Mesenchymal stem cell (in vitro differentiated cells and primary cell): Measurements from ENCODE around the gene KDELR1.
"Not testable (repeated sequence)": the region's sequence is repeated elsewhere in the genome, so short reads cannot be mapped to it uniquely, and the experiment has no call there.

Source experiments
- DNase-seq: peaks from one replicate; pipeline ENCODE4 v3.0.0-alpha.2; 2013
- H2AFZ ChIP-seq: one replicate; pipeline ENCODE4 v1.6.1; 2013; ENCODE audit warnings: low read depth, mild to moderate bottlenecking, control low read depth, inconsistent platforms, low read length, moderate library complexity
- H2AK5ac ChIP-seq: 2 replicates; pipeline ENCODE4 v1.6.1; 2013; ENCODE audit warnings: low read length, moderate library complexity, mild to moderate bottlenecking, inconsistent platforms; ENCODE audit not compliant: severe bottlenecking
- H2BK120ac ChIP-seq: one replicate; pipeline ENCODE4 v1.6.1; 2013; ENCODE audit warnings: low read depth, mild to moderate bottlenecking, inconsistent platforms, low read length, moderate library complexity
- H2BK12ac ChIP-seq, 2 experiments: one replicate each; pipeline ENCODE4 v1.6.1; 2013; ENCODE audit warnings: inconsistent platforms in 2 of 2, low read length in 2 of 2, mild to moderate bottlenecking in 2 of 2, moderate library complexity in 2 of 2, control low read depth in 1 of 2
- H2BK15ac ChIP-seq: one replicate; pipeline ENCODE4 v1.6.1; 2013; ENCODE audit warnings: mild to moderate bottlenecking, low read depth, inconsistent platforms; ENCODE audit not compliant: poor library complexity, severe bottlenecking
- H2BK5ac ChIP-seq: 2 replicates; pipeline ENCODE4 v1.6.1; 2013; ENCODE audit warnings: low read depth, mild to moderate bottlenecking, low read length, control low read depth, inconsistent platforms; ENCODE audit not compliant: poor library complexity, severe bottlenecking
- H3K14ac ChIP-seq, 2 experiments: one replicate each; pipeline ENCODE4 v1.6.1; 2013; ENCODE audit warnings: inconsistent platforms in 2 of 2, low read length in 2 of 2, control low read depth in 1 of 2, mild to moderate bottlenecking in 1 of 2, moderate library complexity in 1 of 2
- H3K18ac ChIP-seq, 2 experiments: one replicate each; pipeline ENCODE4 v1.6.1; 2013; ENCODE audit warnings: inconsistent platforms in 2 of 2, low read length in 2 of 2, control low read depth in 1 of 2, low read depth in 1 of 2, mild to moderate bottlenecking in 1 of 2
- H3K23ac ChIP-seq, 2 experiments: one replicate each; pipeline ENCODE4 v1.6.1; 2013; ENCODE audit warnings: inconsistent platforms in 2 of 2, low read length in 2 of 2, mild to moderate bottlenecking in 2 of 2, moderate library complexity in 2 of 2, control low read depth in 1 of 2
- H3K27ac ChIP-seq: 2 replicates; pipeline ENCODE4 v1.5.1; 2013; ENCODE audit warnings: mild to moderate bottlenecking, moderate library complexity, low read length, control low read depth, inconsistent platforms; ENCODE audit not compliant: poor library complexity, severe bottlenecking
- H3K27me3 ChIP-seq, 2 experiments: 2 replicates each; pipeline versions ENCODE4 v1.6.1 to v1.7.0; 2013; ENCODE audit warnings: low read length in 2 of 2, mild to moderate bottlenecking in 2 of 2, moderate library complexity in 2 of 2, control low read depth in 1 of 2, inconsistent platforms in 1 of 2; ENCODE audit not compliant: control insufficient read depth in 1 of 2, insufficient read depth in 1 of 2
- H3K36me3 ChIP-seq, 2 experiments: 2 replicates each; pipeline versions ENCODE4 v1.6.1 to v1.7.0; 2013; ENCODE audit warnings: low read length in 2 of 2, control low read depth in 1 of 2, inconsistent platforms in 1 of 2, low read depth in 1 of 2, mild to moderate bottlenecking in 1 of 2; ENCODE audit not compliant: insufficient read depth in 2 of 2, control insufficient read depth in 1 of 2
- H3K4ac ChIP-seq, 2 experiments: one replicate each; pipeline ENCODE4 v1.6.1; 2013; ENCODE audit warnings: inconsistent platforms in 2 of 2, low read length in 2 of 2, mild to moderate bottlenecking in 2 of 2, moderate library complexity in 2 of 2, control low read depth in 1 of 2, low read depth in 1 of 2
- H3K4me1 ChIP-seq: 2 replicates; pipeline ENCODE4 v1.6.1; 2013; ENCODE audit warnings: low read depth, low read length, control low read depth; ENCODE audit not compliant: control insufficient read depth, insufficient read depth
- H3K4me2 ChIP-seq: 2 replicates; pipeline ENCODE4 v1.6.1; 2013; ENCODE audit warnings: low read length, mild to moderate bottlenecking, inconsistent platforms; ENCODE audit not compliant: poor library complexity, severe bottlenecking
- H3K4me3 ChIP-seq, 2 experiments: 2 replicates each; pipeline versions ENCODE4 v1.5.1 to v1.7.0; 2013; ENCODE audit warnings: low read length in 2 of 2, mild to moderate bottlenecking in 2 of 2, control low read depth in 1 of 2, low read depth in 1 of 2; ENCODE audit not compliant: insufficient read depth in 1 of 2
- H3K79me1 ChIP-seq: replicated peaks from 2 replicates; pipeline ENCODE4 v1.6.1; 2013; ENCODE audit warnings: mild to moderate bottlenecking, control low read depth, low read length, inconsistent platforms; ENCODE audit not compliant: poor library complexity, severe bottlenecking
- H3K9ac ChIP-seq: 2 replicates; pipeline ENCODE4 v1.7.0; 2013; ENCODE audit warnings: mild to moderate bottlenecking, low read length, moderate library complexity
- H3K9me3 ChIP-seq: 2 replicates; pipeline ENCODE4 v1.7.0; 2013; ENCODE audit warnings: mild to moderate bottlenecking, low read length; ENCODE audit not compliant: control insufficient read depth
- H4K8ac ChIP-seq: one replicate; pipeline ENCODE4 v1.6.1; 2013; ENCODE audit warnings: inconsistent platforms, mild to moderate bottlenecking, low read length, moderate library complexity
- H4K91ac ChIP-seq: one replicate; pipeline ENCODE4 v1.6.1; 2013; ENCODE audit warnings: mild to moderate bottlenecking, low read length, inconsistent platforms
- WGBS: methylation state at CpG from one replicate; pipeline ENCODE4 v1.1.7; 2013; ENCODE audit warnings: mixed read lengths; 5-methylcytosine and 5-hydroxymethylcytosine counted together

The KDELR1 gene

GRCh38 chr19:48392860-48393558, 1.7 kb upstream of the KDELR1 start:
- no peak overlapping the region for H3K18ac ChIP-seq
- H3K23ac ChIP-seq: no peak overlapping the region
- peaks cover 39% of the 10 kb centered on the region for H3K4me1 ChIP-seq
- no peak overlapping the region for H2BK5ac ChIP-seq
- no peaks in the 10 kb centered on the region for H3K9me3 ChIP-seq
- peak overlapping the region; percentile 1 for H4K91ac ChIP-seq
- H2BK120ac ChIP-seq: peak overlapping the region; percentile 11
- no peak overlapping the region for H3K27ac ChIP-seq
- peaks cover 13 to 16% of the 10 kb centered on the region in 2 experiments for H3K36me3 ChIP-seq
- peak overlapping the region; percentile 91 for H4K8ac ChIP-seq
- WGBS: 73% methylated on average over 15 of the region's 15 CpGs
- no peak for DNase-seq
- H2BK12ac ChIP-seq: peak overlapping the region in 1 of 2 experiments; percentile 79
- H3K9ac ChIP-seq: peak overlapping the region; percentile 54
- no peak overlapping the region for H2AK5ac ChIP-seq
- H3K4ac ChIP-seq: peak overlapping the region in 1 of 2 experiments; percentile 37
- H3K4me2 ChIP-seq: peak overlapping the region; percentile 80
- H3K14ac ChIP-seq: peak overlapping the region in 1 of 2 experiments; percentile 2
- peaks cover 5% of the 10 kb centered on the region for H3K79me1 ChIP-seq
- peaks cover 33 to 34% of the 10 kb centered on the region in 2 experiments for H3K27me3 ChIP-seq
- no peak overlapping the region for H2BK15ac ChIP-seq
- H3K4me3 ChIP-seq: peak overlapping the region; percentile 39 to 73
- H2AFZ ChIP-seq: no peak overlapping the region

GRCh38 chr19:48392006-48392344, 624 bp upstream of the KDELR1 start:
- not testable (repeated sequence) for H4K91ac ChIP-seq, H3K9me3 ChIP-seq, H3K14ac ChIP-seq, H3K9ac ChIP-seq, H2BK120ac ChIP-seq, H3K23ac ChIP-seq, H2BK15ac ChIP-seq, H4K8ac ChIP-seq, H2AFZ ChIP-seq, H2AK5ac ChIP-seq, H3K4me3 ChIP-seq, DNase-seq, H3K27ac ChIP-seq, H2BK5ac ChIP-seq, H3K18ac ChIP-seq, H3K4me2 ChIP-seq, H3K4ac ChIP-seq
- WGBS: 35% methylated on average over 1 of the region's 1 CpG
- Histone ChIP-seq H3K36me3 (peaks cover 18 to 25% of the 10 kb centered on the region in 2 experiments), H3K79me1 (peaks cover 10% of the 10 kb centered on the region), H3K4me1 (peaks cover 31% of the 10 kb centered on the region), H3K27me3 (peaks cover 33 to 34% of the 10 kb centered on the region in 2 experiments), H2BK12ac (peak overlapping the region in 1 of 2 experiments; percentile 21)

GRCh38 chr19:48390188-48391099, 907 bp downstream of the KDELR1 start:
- no peak overlapping the region for H2AFZ ChIP-seq
- peak overlapping the region in 1 of 2 experiments; percentile 7 for H2BK12ac ChIP-seq
- peak; percentile 73 for DNase-seq
- peak overlapping the region; percentile 99 for H3K9ac ChIP-seq
- peak overlapping the region; percentile 77 for H3K4me2 ChIP-seq
- H3K4ac ChIP-seq: peak overlapping the region; percentile 96 to 98
- H2AK5ac ChIP-seq: peak overlapping the region; percentile 85
- H3K4me1 ChIP-seq: peaks cover 25% of the 10 kb centered on the region
- H3K27me3 ChIP-seq: peaks cover 20 to 27% of the 10 kb centered on the region in 2 experiments
- 2% methylated on average over 19 of the region's 24 CpGs for WGBS
- peak overlapping the region; percentile 93 for H2BK120ac ChIP-seq
- H4K8ac ChIP-seq: peak overlapping the region; percentile 83
- H3K27ac ChIP-seq: peak overlapping the region; percentile 90
- peak overlapping the region; percentile 17 for H2BK15ac ChIP-seq
- H3K4me3 ChIP-seq: peak overlapping the region; percentile 77 to 96
- peak overlapping the region; percentile 91 for H2BK5ac ChIP-seq
- H3K14ac ChIP-seq: peak overlapping the region; percentile 94 to 99
- peak overlapping the region; percentile 97 for H3K18ac ChIP-seq
- H4K91ac ChIP-seq: peak overlapping the region; percentile 100
- H3K23ac ChIP-seq: peak overlapping the region in 1 of 2 experiments; percentile 37
- H3K36me3 ChIP-seq: peaks cover 33 to 40% of the 10 kb centered on the region in 2 experiments
- H3K9me3 ChIP-seq: no peaks in the 10 kb centered on the region
- H3K79me1 ChIP-seq: peaks cover 14% of the 10 kb centered on the region

GRCh38 chr19:48386981-48387380, 4.4 kb downstream of the KDELR1 start:
- Histone ChIP-seq H2BK15ac (no peak overlapping the region), H3K79me1 (peaks cover 31% of the 10 kb centered on the region), H3K4me1 (peaks cover 7% of the 10 kb centered on the region), H4K91ac (no peak overlapping the region), H3K18ac (no peak overlapping the region), H3K27me3 (no peaks in the 10 kb centered on the region), H3K23ac (no peak overlapping the region), H3K9ac (no peak overlapping the region), H2BK5ac (no peak overlapping the region), H2BK120ac (no peak overlapping the region), H2AK5ac (no peak overlapping the region), H3K4me2 (no peak overlapping the region), H3K36me3 (peaks cover 66 to 72% of the 10 kb centered on the region in 2 experiments), H2AFZ (no peak overlapping the region), H3K27ac (no peak overlapping the region), H2BK12ac (peak overlapping the region in 1 of 2 experiments; percentile 3), H3K9me3 (no peaks in the 10 kb centered on the region), H3K14ac (no peak overlapping the region), H3K4ac (no peak overlapping the region), H4K8ac (no peak overlapping the region), H3K4me3 (no peak overlapping the region)
- 100% methylated on average over 1 of the region's 3 CpGs for WGBS
- no peak for DNase-seq
